ENCODE data around the gene C17orf75. TPM values are rescaled to one million over a fixed set of nuclear protein-coding genes. Genes with fewer than 3 reads are reported as not detected.

The C17orf75 gene
- total RNA-seq, 1 donor from 2014 or later, result 16.2 TPM

DNA sequence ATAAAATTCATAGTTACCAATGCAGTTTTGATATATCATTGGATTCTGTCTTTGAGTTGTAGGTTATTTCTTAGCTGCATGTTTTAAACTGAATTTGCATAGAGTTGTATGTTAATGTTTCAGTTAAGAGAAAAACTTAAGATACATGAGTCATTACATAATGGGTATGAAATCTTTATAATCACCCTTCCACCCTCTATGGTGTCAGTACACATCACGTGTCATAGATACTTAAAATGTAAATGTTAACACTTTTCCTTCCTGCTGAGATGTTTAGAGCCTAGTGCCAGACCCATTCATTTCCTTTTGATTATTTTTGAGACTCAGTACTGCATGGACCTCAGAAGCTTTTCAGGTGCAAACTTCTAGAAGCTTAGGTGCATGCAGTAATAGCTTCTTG lies 28.5 kb upstream of the C17orf75 start:
- no peak for TF ChIP-seq EZH2 (IDR thresholded peaks at IDR 0.05; ENCODE audit: insufficient read depth, low read length)
- TF ChIP-seq, protein P1, sequence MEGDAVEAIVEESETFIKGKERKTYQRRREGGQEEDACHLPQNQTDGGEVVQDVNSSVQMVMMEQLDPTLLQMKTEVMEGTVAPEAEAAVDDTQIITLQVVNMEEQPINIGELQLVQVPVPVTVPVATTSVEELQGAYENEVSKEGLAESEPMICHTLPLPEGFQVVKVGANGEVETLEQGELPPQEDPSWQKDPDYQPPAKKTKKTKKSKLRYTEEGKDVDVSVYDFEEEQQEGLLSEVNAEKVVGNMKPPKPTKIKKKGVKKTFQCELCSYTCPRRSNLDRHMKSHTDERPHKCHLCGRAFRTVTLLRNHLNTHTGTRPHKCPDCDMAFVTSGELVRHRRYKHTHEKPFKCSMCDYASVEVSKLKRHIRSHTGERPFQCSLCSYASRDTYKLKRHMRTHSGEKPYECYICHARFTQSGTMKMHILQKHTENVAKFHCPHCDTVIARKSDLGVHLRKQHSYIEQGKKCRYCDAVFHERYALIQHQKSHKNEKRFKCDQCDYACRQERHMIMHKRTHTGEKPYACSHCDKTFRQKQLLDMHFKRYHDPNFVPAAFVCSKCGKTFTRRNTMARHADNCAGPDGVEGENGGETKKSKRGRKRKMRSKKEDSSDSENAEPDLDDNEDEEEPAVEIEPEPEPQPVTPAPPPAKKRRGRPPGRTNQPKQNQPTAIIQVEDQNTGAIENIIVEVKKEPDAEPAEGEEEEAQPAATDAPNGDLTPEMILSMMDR (IDR thresholded peaks at IDR 0.05; ENCODE audit: insufficient read depth, low read depth, low read length), result no peak
- Histone ChIP-seq H4K20me1 (ENCODE audit: insufficient read depth, low read length) (peaks cover 86% of the 10 kb centered on the region), H3K36me3 (ENCODE audit: insufficient read depth, low read length) (peaks cover 74% of the 10 kb centered on the region), H3K9ac (ENCODE audit: low read length) (no peak overlapping the region), H2AFZ (ENCODE audit: low read depth, low read length) (no peak overlapping the region), H3K9me3 (ENCODE audit: insufficient read depth, low read depth, low read length) (no peaks in the 10 kb centered on the region), H3K27me3 (ENCODE audit: insufficient read depth, low read length) (no peaks in the 10 kb centered on the region), H3K27ac (ENCODE audit: low read depth, low read length) (no peak overlapping the region), H3K79me2 (ENCODE audit: insufficient read depth, low read length) (peaks cover 96% of the 10 kb centered on the region), H3K4me1 (ENCODE audit: insufficient read depth, low read length) (no peaks in the 10 kb centered on the region), H3K4me3 (ENCODE audit: insufficient read depth, low read depth, low read length) (no peak overlapping the region), H3K4me2 (ENCODE audit: low read length) (no peak overlapping the region)
- DNase-seq (ENCODE audit: low read depth) (no peak), FAIRE-seq (no peak)
- no peaks in the 10 kb centered on the region for H3K27me3 Mint-ChIP-seq (ENCODE audit: low read depth, unreplicated experiment)
- no peak overlapping the region for H3K27ac Mint-ChIP-seq (ENCODE audit: unreplicated experiment)
- H3K36me3 Mint-ChIP-seq (ENCODE audit: low read depth, unreplicated experiment), result peaks cover 28% of the 10 kb centered on the region
- H3K4me3 Mint-ChIP-seq (ENCODE audit: unreplicated experiment), result no peak overlapping the region
- H3K4me1 Mint-ChIP-seq (ENCODE audit: low read depth, unreplicated experiment), result peaks cover 4% of the 10 kb centered on the region
- no peaks in the 10 kb centered on the region for H3K9me3 Mint-ChIP-seq (ENCODE audit: unreplicated experiment)

- DNase-seq (ENCODE audit: low read depth) (no peak), FAIRE-seq (no peak)
- Histone ChIP-seq H3K27me3 (ENCODE audit: insufficient read depth, low read length) (no peaks in the 10 kb centered on the region), H2AFZ (ENCODE audit: low read depth, low read length) (no peak overlapping the region), H3K4me3 (ENCODE audit: insufficient read depth, low read depth, low read length) (no peak overlapping the region), H3K36me3 (ENCODE audit: insufficient read depth, low read length) (peaks cover 78% of the 10 kb centered on the region), H4K20me1 (ENCODE audit: insufficient read depth, low read length) (peaks cover 91% of the 10 kb centered on the region), H3K4me1 (ENCODE audit: insufficient read depth, low read length) (no peaks in the 10 kb centered on the region), H3K9ac (ENCODE audit: low read length) (no peak overlapping the region), H3K27ac (ENCODE audit: low read depth, low read length) (no peak overlapping the region), H3K9me3 (ENCODE audit: insufficient read depth, low read depth, low read length) (no peaks in the 10 kb centered on the region), H3K79me2 (ENCODE audit: insufficient read depth, low read length) (peaks cover 97% of the 10 kb centered on the region), H3K4me2 (ENCODE audit: low read length) (no peak overlapping the region)
- Mint-ChIP-seq H3K9me3 (ENCODE audit: unreplicated experiment) (no peaks in the 10 kb centered on the region), H3K4me1 (ENCODE audit: low read depth, unreplicated experiment) (peaks cover 11% of the 10 kb centered on the region), H3K27ac (ENCODE audit: unreplicated experiment) (no peak overlapping the region), H3K36me3 (ENCODE audit: low read depth, unreplicated experiment) (peaks cover 16% of the 10 kb centered on the region), H3K4me3 (ENCODE audit: unreplicated experiment) (no peak overlapping the region), H3K27me3 (ENCODE audit: low read depth, unreplicated experiment) (no peaks in the 10 kb centered on the region)
- no peak for TF ChIP-seq EZH2 (IDR thresholded peaks at IDR 0.05; ENCODE audit: insufficient read depth, low read length)
- TF ChIP-seq, protein P1 (IDR thresholded peaks at IDR 0.05; ENCODE audit: insufficient read depth, low read depth, low read length), result no peak
Measured at GRCh38 chr17:32361270-32361669, 19.3 kb upstream of the C17orf75 start.

GRCh38 chr17:32357615-32358014 lies 15.6 kb upstream of the C17orf75 start:
- Histone ChIP-seq H3K36me3 (ENCODE audit: insufficient read depth, low read length) (peaks cover 72% of the 10 kb centered on the region), H2AFZ (ENCODE audit: low read depth, low read length) (no peak overlapping the region), H3K4me1 (ENCODE audit: insufficient read depth, low read length) (peaks cover 15% of the 10 kb centered on the region), H3K27me3 (ENCODE audit: insufficient read depth, low read length) (no peaks in the 10 kb centered on the region), H3K4me2 (ENCODE audit: low read length) (no peak overlapping the region), H3K27ac (ENCODE audit: low read depth, low read length) (no peak overlapping the region), H3K79me2 (ENCODE audit: insufficient read depth, low read length) (peaks cover 98% of the 10 kb centered on the region), H3K9me3 (ENCODE audit: insufficient read depth, low read depth, low read length) (no peaks in the 10 kb centered on the region), H3K9ac (ENCODE audit: low read length) (no peak overlapping the region), H4K20me1 (ENCODE audit: insufficient read depth, low read length) (peaks cover 93% of the 10 kb centered on the region), H3K4me3 (ENCODE audit: insufficient read depth, low read depth, low read length) (no peak overlapping the region)
- TF ChIP-seq, protein P1 (IDR thresholded peaks at IDR 0.05; ENCODE audit: insufficient read depth, low read depth, low read length), result no peak
- TF ChIP-seq EZH2 (IDR thresholded peaks at IDR 0.05; ENCODE audit: insufficient read depth, low read length), result no peak
- H3K9me3 Mint-ChIP-seq (ENCODE audit: unreplicated experiment), result no peaks in the 10 kb centered on the region
- no peaks in the 10 kb centered on the region for H3K27me3 Mint-ChIP-seq (ENCODE audit: low read depth, unreplicated experiment)
- FAIRE-seq (no peak), DNase-seq (ENCODE audit: low read depth) (no peak)
- peaks cover 17% of the 10 kb centered on the region for H3K4me1 Mint-ChIP-seq (ENCODE audit: low read depth, unreplicated experiment)
- no peak overlapping the region for H3K4me3 Mint-ChIP-seq (ENCODE audit: unreplicated experiment)
- peaks cover 11% of the 10 kb centered on the region for H3K36me3 Mint-ChIP-seq (ENCODE audit: low read depth, unreplicated experiment)
- no peak overlapping the region for H3K27ac Mint-ChIP-seq (ENCODE audit: unreplicated experiment)

All from astrocyte (in vitro differentiated cells and primary cell).